GM18861 (cell line): Measurements from ENCODE around the gene ACAP1.

Experiments used
- ATAC-seq: cut with Tn5 transposase; IDR thresholded peaks from one replicate; pipeline ENCODE4 v1.9.1; 2021; ENCODE audit not compliant: unreplicated experiment

The ACAP1 gene

DNA sequence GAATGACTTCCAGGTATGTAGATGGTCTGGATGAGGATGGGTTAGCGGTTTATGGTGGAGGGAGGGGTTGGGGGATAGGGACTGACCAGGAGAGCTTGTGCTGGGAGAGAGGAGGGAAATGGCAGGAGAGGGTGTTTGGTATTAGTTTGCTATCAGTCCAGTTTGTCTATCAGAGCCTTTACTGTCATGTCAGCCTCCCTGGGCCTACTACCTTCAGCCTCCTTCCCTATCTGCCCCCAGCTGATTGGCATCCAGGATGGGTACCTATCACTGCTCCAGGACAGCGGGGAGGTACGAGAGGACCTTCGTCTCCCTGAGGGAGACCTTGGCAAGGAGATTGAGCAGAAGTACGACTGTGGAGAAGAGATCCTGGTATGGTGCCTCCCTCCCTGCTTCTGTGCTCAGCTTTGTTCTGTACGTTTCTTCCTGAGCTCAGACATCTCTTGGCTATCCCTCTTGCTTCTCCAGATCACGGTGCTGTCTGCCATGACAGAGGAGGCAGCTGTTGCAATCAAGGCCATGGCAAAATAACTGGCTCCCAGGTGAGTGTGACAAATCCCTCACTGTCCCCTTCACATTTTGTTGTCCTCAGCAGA lies 25.1 kb upstream of the ACAP1 start:
- ATAC-seq: no peak

- ATAC-seq: no peak
Observed at GRCh38 chr17:7312432-7313087, 23.8 kb upstream of the ACAP1 start.

DNA sequence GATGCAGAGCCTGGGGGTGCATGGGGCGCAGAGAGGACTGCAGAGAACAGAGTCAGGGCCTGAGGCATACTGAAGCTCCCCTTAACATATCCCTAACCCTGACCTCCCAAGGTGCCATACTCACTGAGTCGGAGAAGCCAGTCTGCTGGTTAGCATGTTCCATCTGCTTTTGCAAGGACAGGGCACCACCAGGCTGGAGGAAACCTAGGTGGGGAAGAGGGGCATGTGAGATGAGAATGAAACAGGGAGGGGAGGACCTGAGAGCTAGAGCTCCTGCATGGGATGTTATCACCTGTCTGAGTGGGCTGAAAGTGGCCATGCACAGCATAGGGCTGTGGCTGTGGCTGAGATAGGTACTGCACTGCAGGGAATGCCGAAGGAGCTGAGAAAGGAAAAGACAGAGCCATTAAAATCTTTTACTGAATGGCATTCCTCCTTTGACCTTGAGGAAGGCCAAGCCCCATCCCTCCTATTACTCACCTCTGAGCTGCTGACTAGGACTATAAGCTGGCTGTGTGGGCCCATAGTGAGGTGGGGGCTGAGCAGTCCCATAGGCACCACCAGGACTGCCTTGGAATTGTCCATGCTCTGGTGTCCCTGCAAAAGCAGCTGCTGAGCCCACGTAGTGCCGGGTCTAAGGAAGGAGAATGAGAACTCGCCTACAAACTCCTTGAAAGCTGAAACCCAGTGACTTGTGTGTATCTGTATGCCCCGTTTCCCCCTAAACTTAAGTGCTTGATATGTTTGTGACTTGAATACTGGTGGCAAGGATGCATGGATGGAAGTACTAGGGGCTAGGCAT lies 23.0 kb upstream of the ACAP1 start:
- no peak for ATAC-seq

GRCh38 chr17:7313890-7314718 lies 22.2 kb upstream of the ACAP1 start:
- no peak for ATAC-seq

GRCh38 chr17:7314719-7315569 lies 21.4 kb upstream of the ACAP1 start, which contains the start of gene GPS2:
TSS of gene GPS2 (minus strand) at chr17:7315360. CDS start at chr17:7315052, 308 bp downstream.
- ATAC-seq: peak; percentile 64

GRCh38 chr17:7315570-7316235 lies 20.6 kb upstream of the ACAP1 start:
- ATAC-seq: no peak

DNA sequence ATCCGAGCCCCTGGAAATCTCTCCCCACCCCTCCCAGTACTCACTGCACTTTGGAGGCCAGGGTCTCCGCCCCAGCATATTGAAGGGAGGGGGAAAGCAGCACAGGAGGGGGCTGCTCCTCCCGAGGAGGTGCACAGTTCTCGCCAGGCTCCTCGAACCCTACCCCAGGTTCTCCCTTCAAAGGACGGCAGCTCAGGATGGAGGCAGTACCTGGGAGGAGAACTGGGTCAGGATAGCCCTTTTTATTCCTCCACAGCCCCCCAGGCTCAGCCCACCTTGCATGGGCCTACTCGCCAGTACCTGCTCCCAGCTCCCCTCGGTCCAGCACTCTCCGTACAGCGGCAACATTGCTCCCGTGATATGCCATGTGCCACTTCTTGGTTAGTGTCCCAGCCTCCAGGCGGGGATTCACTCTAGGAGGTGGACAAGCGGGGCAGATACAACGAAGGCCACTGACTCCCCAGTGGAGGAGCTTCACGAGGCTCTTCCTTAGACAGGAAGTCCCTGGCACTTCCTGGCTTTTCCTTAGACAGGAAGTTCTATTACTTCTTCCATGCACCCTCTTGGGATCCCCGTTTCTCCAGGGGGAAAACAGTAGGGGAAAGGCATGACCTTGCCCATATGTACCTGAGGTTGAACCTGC lies 19.0 kb upstream of the ACAP1 start:
- ATAC-seq: no peak

DNA sequence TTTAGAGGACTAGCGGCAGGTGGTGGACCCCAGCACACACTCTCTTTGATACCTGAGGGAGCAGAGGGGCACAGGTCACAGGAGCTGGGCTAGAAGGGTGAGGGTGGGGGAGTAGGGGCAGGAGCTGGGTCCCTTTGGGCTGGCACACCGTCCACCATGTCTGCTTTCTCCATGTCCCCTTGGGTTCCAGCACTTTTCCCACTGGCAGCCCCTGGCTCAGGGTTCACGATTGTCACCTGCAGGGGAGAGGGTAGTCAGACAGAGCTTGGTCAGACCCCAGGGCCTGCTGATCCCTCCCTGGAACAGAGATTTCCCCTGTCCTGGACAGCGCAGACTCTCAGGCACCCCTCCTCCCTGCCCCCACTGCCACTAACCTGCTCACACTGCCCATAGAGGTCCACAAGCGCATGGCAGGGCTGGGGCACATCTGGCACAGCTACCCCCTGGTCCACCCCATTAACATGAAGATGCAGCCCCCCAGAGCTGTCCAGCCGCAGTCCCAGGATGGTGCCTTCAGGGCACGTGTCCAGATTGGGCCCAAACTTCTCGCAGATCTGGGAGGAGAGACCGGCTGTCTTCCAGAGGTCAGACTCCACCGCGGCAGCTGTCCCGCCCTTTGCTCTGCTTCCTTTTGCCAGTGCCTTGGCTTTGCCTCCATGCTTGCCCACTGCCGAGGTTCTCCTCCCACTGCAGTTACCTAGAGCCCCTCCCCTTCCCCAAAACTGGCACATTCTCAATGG lies 18.0 kb upstream of the ACAP1 start:
- ATAC-seq: no peak

- ATAC-seq: no peak
Observed at GRCh38 chr17:7321466-7321865, 14.9 kb upstream of the ACAP1 start.

DNA sequence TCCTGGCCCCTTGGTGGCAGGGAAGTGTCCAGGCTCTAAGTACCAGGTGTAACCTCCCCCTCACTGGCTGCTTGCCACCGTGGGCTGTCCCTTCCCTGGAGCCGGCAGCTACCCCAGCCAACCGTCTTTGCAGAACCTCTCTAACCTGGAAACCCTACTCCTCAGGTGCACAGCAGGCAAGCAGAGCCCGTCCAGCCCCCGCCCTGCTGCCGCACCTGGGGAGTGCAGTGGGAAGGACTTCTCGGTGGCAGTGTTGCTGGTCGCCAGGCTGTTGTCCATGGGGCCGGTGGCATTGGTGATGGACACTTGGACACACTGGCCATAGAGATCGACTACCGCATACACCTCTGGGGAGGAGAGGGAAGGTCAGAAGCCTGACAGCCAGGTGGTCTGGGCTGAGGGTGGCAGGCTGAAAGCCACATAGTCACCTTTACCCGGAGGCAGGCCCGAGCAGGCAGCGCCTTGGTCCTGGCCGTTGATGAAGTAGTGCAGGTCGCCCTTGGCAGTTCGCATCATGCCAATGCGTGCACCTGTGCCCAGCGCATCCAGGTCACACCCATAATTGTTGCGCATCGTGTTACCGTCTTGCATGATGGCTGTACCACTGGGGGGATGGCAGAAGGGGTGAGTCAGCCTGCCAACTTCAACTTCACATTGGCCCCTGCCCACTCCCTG lies 13.7 kb upstream of the ACAP1 start:
- no peak for ATAC-seq

GRCh38 chr17:7323731-7324437 lies 12.4 kb upstream of the ACAP1 start:
- ATAC-seq: no peak

DNA sequence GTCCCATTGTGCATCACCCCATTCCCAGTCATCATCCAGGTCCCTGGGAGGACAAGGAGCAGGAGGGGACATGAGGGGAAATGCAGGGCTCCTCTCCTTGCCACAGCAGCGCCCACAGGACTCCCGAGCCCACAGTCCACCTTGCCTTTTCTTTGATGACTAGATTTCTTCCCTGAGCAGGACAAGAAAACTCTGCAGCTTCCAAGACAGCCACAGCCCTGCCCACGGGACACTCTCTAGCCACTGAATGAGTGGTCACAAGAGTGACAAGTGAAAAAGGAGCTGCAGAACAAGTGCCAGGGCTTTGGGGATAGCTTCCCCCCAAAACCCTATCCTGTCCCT lies 11.9 kb upstream of the ACAP1 start:
- no peak for ATAC-seq

DNA sequence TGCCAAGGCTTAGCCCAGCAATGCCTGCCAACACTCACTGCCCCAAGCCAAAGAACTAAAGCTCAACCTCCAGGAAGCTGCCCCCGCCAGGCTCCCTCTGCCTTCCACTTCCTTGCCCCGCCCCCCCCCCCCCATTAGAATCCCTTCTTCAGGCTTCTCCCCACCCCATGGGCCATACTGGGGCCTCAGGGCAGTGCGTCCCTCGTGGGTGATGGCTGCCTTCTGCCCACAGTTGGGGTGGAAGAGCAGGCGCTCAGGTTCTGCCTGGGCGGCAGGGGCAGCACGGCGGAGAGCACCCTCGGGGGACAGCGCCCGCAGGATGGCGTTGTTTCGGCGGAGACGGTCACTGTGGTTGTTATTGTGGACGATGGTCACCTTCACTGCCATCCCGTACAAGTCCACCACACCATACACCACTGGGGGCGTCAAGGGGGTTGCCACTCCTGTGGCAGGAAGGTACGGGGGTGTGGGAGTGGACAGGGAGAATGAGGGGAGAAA lies 11.2 kb upstream of the ACAP1 start:
- no peak for ATAC-seq

DNA sequence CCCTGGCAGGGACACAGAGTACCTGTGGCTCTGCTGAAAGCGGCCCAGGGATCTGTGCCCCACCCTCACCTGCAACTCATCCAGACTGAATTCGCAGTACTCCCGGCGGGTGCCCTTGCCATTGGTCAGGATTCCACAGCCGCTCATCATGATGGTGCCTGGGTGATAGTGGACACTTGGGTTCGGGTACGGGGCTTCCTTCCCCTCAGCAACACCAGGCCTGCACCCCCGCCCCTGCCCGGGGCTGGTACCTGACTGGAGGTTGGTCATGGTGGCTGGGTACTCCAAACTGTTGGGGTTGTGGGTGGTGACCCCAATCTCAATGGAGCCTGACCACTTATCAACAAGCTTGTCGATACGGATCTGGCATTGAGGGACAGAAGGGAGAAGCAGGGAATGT lies 10.1 kb upstream of the ACAP1 start:
- ATAC-seq: no peak

GRCh38 chr17:7327056-7327455 lies 9.3 kb upstream of the ACAP1 start:
- no peak for ATAC-seq

DNA sequence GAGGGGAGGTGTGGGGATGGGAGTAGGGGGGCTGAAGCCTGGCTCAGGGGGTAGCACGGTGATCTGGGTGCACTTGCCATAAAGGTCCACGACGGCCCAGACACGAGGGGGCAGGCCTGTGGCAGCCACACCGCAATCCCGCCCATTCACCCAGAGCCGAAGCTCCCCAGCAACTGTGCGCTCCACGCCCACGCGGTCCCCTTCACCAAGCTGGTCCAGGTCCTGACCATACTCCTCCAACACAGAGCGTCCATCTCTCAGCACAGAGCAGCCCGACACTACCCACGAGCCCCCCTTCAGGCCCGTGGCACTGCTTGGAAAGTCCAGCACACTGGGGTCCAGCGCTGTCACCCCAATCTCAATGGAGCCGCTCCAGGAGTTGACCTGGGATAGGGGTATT lies 8.8 kb upstream of the ACAP1 start:
- ATAC-seq: no peak

- no peak for ATAC-seq
Observed at GRCh38 chr17:7328009-7328408, 8.3 kb upstream of the ACAP1 start.
